ENCODE results near the gene ADCY2. TPM values are rescaled to one million over a fixed set of nuclear protein-coding genes. Genes with fewer than 3 reads are reported as not detected.

ADCY2 gene
- total RNA-seq, 1 donor from 2014 or later, result 0.59 TPM

- no peak for TF ChIP-seq CTCF (IDR thresholded peaks at IDR 0.05)
- DNase-seq (no peak), ATAC-seq (no peak)
- no peak overlapping the region for H3K4me3 ChIP-seq
- H3K9me3 ChIP-seq, result no peaks in the 10 kb centered on the region
- H3K27ac ChIP-seq, result no peak overlapping the region
- no peaks in the 10 kb centered on the region for H3K4me1 ChIP-seq
- no peaks in the 10 kb centered on the region for H3K27me3 ChIP-seq (ENCODE audit: low read depth)
- intact Hi-C loops (cut with DNase I), result no loop called here
- no peaks in the 10 kb centered on the region for H3K36me3 ChIP-seq
Observed at GRCh38 chr5:7668161-7668560, 272.2 kb downstream of the ADCY2 start.

- DNase-seq, result no peak
- TF ChIP-seq CTCF (IDR thresholded peaks at IDR 0.05), result no peak
- intact Hi-C loops (cut with DNase I), result no loop called here
- Histone ChIP-seq H3K4me1 (no peaks in the 10 kb centered on the region), H3K27ac (no peak overlapping the region), H3K27me3 (ENCODE audit: low read depth) (no peaks in the 10 kb centered on the region), H3K36me3 (no peaks in the 10 kb centered on the region), H3K4me3 (no peak overlapping the region), H3K9me3 (no peaks in the 10 kb centered on the region)
- no peak for ATAC-seq
Observed at GRCh38 chr5:7668627-7669026, 272.7 kb downstream of the ADCY2 start.

GRCh38 chr5:7671381-7671993 lies 275.5 kb downstream of the ADCY2 start:
- no peak for ATAC-seq

GRCh38 chr5:7673658-7674057 lies 277.7 kb downstream of the ADCY2 start:
- H3K27ac ChIP-seq, result no peak overlapping the region
- intact Hi-C loops (cut with DNase I), result no loop called here
- no peaks in the 10 kb centered on the region for H3K9me3 ChIP-seq
- no peak for TF ChIP-seq CTCF (IDR thresholded peaks at IDR 0.05)
- no peaks in the 10 kb centered on the region for H3K4me1 ChIP-seq
- DNase-seq (no peak), ATAC-seq (no peak)
- H3K27me3 ChIP-seq (ENCODE audit: low read depth), result no peaks in the 10 kb centered on the region
- H3K36me3 ChIP-seq, result no peaks in the 10 kb centered on the region
- no peak overlapping the region for H3K4me3 ChIP-seq

More at GRCh38 chr5:7671381-7671993, 275.5 kb downstream of the ADCY2 start:
- no peaks in the 10 kb centered on the region for H3K4me1 ChIP-seq
- TF ChIP-seq CTCF (IDR thresholded peaks at IDR 0.05), result no peak
- no peaks in the 10 kb centered on the region for H3K9me3 ChIP-seq
- intact Hi-C loops (cut with DNase I), result no loop called here
- H3K27ac ChIP-seq, result no peak overlapping the region
- H3K4me3 ChIP-seq, result no peak overlapping the region
- no peaks in the 10 kb centered on the region for H3K27me3 ChIP-seq (ENCODE audit: low read depth)
- DNase-seq, result no peak
- no peaks in the 10 kb centered on the region for H3K36me3 ChIP-seq

GRCh38 chr5:7676455-7676854 lies 280.5 kb downstream of the ADCY2 start:
- no peaks in the 10 kb centered on the region for H3K9me3 ChIP-seq
- H3K27me3 ChIP-seq (ENCODE audit: low read depth), result no peaks in the 10 kb centered on the region
- no peaks in the 10 kb centered on the region for H3K36me3 ChIP-seq
- TF ChIP-seq CTCF (IDR thresholded peaks at IDR 0.05), result no peak
- no peak for DNase-seq
- H3K4me1 ChIP-seq, result no peaks in the 10 kb centered on the region
- no peak for ATAC-seq
- no peak overlapping the region for H3K27ac ChIP-seq
- intact Hi-C loops (cut with DNase I), result no loop called here
- no peak overlapping the region for H3K4me3 ChIP-seq
